ENCODE measurements around the gene AFMID. TPM values are rescaled to one million over a fixed set of nuclear protein-coding genes. Genes with fewer than 3 reads are reported as not detected.

AFMID gene
- total RNA-seq, 4 donors from 2014 or later: 11.7 to 14.3 (median 12.1) TPM

DNA sequence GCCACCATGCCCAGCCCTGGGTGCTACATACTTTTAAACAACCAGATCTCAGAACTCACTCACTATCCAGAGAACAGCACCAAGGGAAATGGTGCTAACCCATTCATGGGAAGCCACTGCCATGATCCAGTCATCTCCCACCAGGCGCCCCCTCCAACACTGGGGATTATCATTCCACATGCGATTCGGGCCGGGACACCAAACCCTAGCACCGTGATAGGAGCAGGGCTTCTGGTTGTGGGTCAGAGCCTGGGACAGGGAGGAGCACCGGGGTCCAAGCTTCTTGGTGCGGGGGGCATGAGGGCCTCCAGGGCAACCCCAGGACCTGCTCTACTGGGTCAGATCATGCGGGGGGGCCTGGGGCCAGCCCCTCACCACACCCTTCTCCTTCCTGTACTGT lies 48.7 kb downstream of the AFMID start:
- DNase-seq (no peak), ATAC-seq (no peak)
- TF ChIP-seq POLR2A (IDR thresholded peaks at IDR 0.05) (no peak), CTCF (IDR thresholded peaks at IDR 0.05 in 4 of 5, conservative IDR thresholded peaks at IDR 0.05 in 1 of 5) (no peak)
- peaks cover 0 to 4% of the 10 kb centered on the region in 2 donors for H3K4me1 ChIP-seq
- H3K27me3 ChIP-seq: peaks cover 15 to 20% (median 16%) of the 10 kb centered on the region in 3 donors
- in situ Hi-C loops (cut with MboI; ENCODE audit: low sequenced_read_pairs in 4 of 4): no loop called here
- no peak overlapping the region for H3K4me3 ChIP-seq
- no peaks in the 10 kb centered on the region for H3K9me3 ChIP-seq
- no peaks in the 10 kb centered on the region for H3K36me3 ChIP-seq
- intact Hi-C loops (cut with DNase I; ENCODE audit: low total_unique reads): no loop called here
- H3K27ac ChIP-seq: no peak overlapping the region

DNA sequence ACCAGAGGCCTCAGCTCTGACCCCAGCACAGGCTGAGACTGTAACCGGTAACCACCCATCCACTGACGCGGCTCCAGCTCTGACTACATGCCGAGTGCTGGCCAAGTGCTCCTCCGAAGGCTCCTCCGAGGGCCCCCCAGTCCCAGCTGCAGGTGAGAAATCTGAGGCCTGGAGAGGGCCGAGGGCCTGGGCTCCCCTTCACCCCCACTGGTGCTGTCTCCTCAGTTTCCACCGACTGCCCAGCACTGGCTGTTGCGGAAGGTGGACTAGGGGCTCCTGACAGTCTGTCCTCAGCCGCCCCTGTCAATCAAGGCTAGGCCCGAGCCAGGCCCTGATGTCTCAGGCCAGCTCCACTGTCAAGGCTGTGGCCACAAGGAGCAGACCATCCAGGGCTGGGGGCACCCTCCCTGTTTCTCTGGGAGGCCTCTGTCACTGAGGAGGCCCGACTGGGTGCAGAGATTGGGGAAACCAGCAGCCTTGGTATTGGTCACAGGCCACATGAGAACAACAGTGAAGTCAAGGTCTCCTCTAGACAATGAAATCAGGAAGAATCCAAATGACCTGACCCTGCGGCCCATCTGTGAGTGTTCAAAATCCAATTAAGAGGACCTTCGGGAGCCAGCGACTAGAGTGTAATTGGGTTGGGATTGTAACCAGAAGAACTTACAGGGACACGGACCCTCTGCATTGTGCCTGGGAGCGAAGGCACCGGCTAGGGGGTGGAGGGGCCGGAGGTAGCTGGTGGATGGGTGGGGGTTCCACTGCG lies 49.4 kb downstream of the AFMID start:
- in situ Hi-C loops (cut with MboI; ENCODE audit: low sequenced_read_pairs in 4 of 4): no loop called here
- TF ChIP-seq CTCF (IDR thresholded peaks at IDR 0.05 in 4 of 5, conservative IDR thresholded peaks at IDR 0.05 in 1 of 5) (no peak), POLR2A (IDR thresholded peaks at IDR 0.05) (no peak)
- no peak for ATAC-seq

DNA sequence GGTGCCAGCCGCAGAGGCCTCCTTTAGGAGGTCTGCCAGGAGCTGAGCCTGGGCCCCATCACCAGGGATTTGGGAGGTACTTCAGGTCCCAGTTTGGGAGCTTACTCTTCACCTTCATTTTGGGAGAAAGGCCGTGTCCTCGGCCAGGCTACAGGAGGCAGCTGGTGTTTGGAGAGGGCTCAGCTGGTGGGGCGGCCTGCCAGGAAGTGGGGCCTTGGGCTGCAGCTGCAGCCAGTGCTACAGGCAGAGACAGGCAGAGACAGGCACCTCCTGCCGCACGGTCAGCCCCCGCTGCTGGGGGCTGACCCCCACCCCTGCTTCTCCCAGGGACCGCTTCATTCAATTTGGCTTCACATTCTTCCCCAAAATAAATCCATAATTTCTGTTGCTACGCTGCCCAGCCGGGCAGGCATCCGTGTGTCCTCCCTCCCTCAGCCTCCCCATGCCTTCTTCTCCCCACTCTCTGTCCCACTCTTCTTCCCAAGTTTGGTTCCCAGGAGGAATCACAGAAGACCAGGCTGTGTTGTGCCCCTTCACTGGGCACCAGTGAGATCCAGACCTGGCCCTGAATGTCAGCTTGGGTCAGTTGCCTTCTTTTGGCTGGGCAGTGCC lies 50.3 kb downstream of the AFMID start:
- DNase-seq: no peak
- intact Hi-C loops (cut with DNase I; ENCODE audit: low total_unique reads): no loop called here
- H3K27me3 ChIP-seq: peaks cover 2 to 6% (median 3%) of the 10 kb centered on the region in 3 donors

More for the DNA sequence above, 49.4 kb downstream of the AFMID start:
- Histone ChIP-seq H3K27ac (no peak overlapping the region), H3K4me1 (peaks cover 0 to 4% of the 10 kb centered on the region in 2 donors), H3K9me3 (no peaks in the 10 kb centered on the region), H3K4me3 (no peak overlapping the region), H3K27me3 (peaks cover 8 to 13% (median 10%) of the 10 kb centered on the region in 3 donors), H3K36me3 (no peaks in the 10 kb centered on the region)
- intact Hi-C loops (cut with DNase I; ENCODE audit: low total_unique reads): no loop called here
- no peak for DNase-seq

GRCh38 chr17:78238823-78239488 lies 51.8 kb downstream of the AFMID start:
- DNase-seq: no peak
- Histone ChIP-seq H3K4me1 (peaks cover 0 to 4% of the 10 kb centered on the region in 2 donors), H3K27ac (no peak overlapping the region), H3K27me3 (no peaks in the 10 kb centered on the region), H3K9me3 (no peaks in the 10 kb centered on the region), H3K4me3 (no peak overlapping the region), H3K36me3 (no peaks in the 10 kb centered on the region)
- no peak for TF ChIP-seq POLR2A (IDR thresholded peaks at IDR 0.05)
- no peak for TF ChIP-seq CTCF (IDR thresholded peaks at IDR 0.05 in 4 of 5, conservative IDR thresholded peaks at IDR 0.05 in 1 of 5)
- ATAC-seq: no peak
- in situ Hi-C loops (cut with MboI; ENCODE audit: low sequenced_read_pairs in 4 of 4) (no loop called here), intact Hi-C loops (cut with DNase I; ENCODE audit: low total_unique reads) (no loop called here)

More for the DNA sequence above, 50.3 kb downstream of the AFMID start:
- Histone ChIP-seq H3K4me3 (no peak overlapping the region), H3K9me3 (no peaks in the 10 kb centered on the region), H3K36me3 (no peaks in the 10 kb centered on the region), H3K4me1 (peaks cover 0 to 4% of the 10 kb centered on the region in 2 donors), H3K27ac (no peak overlapping the region)
- in situ Hi-C loops (cut with MboI; ENCODE audit: low sequenced_read_pairs in 4 of 4): no loop called here
- no peak for ATAC-seq
- TF ChIP-seq POLR2A (IDR thresholded peaks at IDR 0.05): no peak
- no peak for TF ChIP-seq CTCF (IDR thresholded peaks at IDR 0.05 in 4 of 5, conservative IDR thresholded peaks at IDR 0.05 in 1 of 5)
